Measurements from ENCODE around the gene PSAT1. TPM values are rescaled to one million over a fixed set of nuclear protein-coding genes. Genes with fewer than 3 reads are reported as not detected.

Gene PSAT1
- total and polyA plus RNA-seq, 2 of the 13 experiments (the other 11 are each of a cell fraction or from before 2014, with no cell fraction given): 135 to 229 TPM

GRCh38 chr9:78262655-78263054 lies 34.3 kb upstream of the PSAT1 start (continued):
- TF ChIP-seq ARNT2 (CRISPR knock-in tag; IDR thresholded peaks at IDR 0.05; ENCODE audit: low read depth) (no peak), PRPF4 (IDR thresholded peaks at IDR 0.05; ENCODE audit: low read depth, low read length, poor library complexity, severe bottlenecking) (no peak), ZBTB3 (CRISPR knock-in tag; IDR thresholded peaks at IDR 0.05; ENCODE audit: borderline replicate concordance, low read depth) (no peak), ZNF569 (CRISPR knock-in tag; IDR thresholded peaks at IDR 0.05; ENCODE audit: borderline replicate concordance) (no peak), NFE2L1 (CRISPR knock-in tag; IDR thresholded peaks at IDR 0.05; ENCODE audit: borderline replicate concordance) (no peak), NFIB (CRISPR knock-in tag; IDR thresholded peaks at IDR 0.05; ENCODE audit: borderline replicate concordance) (no peak), ZNF777 (CRISPR knock-in tag; IDR thresholded peaks at IDR 0.05) (no peak), CREBL2 (CRISPR knock-in tag; IDR thresholded peaks at IDR 0.05; ENCODE audit: borderline replicate concordance) (no peak), HBP1 (CRISPR knock-in tag; IDR thresholded peaks at IDR 0.05; ENCODE audit: low read depth) (no peak), ZNF570 (CRISPR knock-in tag; IDR thresholded peaks at IDR 0.05; ENCODE audit: borderline replicate concordance) (no peak)

- DNase-seq (ENCODE audit: low spot score) (no peak), FAIRE-seq (no peak), ATAC-seq (no peak)
- CTCF ChIA-PET (ENCODE audit: low intra/inter-chr PET ratio, low total read pairs): no interaction called here
- peaks cover 8 to 39% of the 10 kb centered on the region in 2 experiments; a peak in 4 of 5 replicates for H3K36me3 ChIP-seq (replicated peaks in 1 of 2; ENCODE audit: control insufficient read depth in 1 of 2, insufficient read depth in 2 of 2, low read length in 2 of 2)
- BruUV-seq (replicated peaks): no TSS peak
- no peak overlapping the region for H3K4me2 ChIP-seq (ENCODE audit: low read depth, low read length)
- in situ Hi-C loops (cut with HindIII; ENCODE audit: extremely low pct_ligation_motif_present, low pct_unique_long_range_greater_than_20kb) (loop anchor here (10.0 kb wide), 1 partner anchor 47 kb away; no protein-coding TSS in a partner anchor), intact Hi-C loops (cut with micrococcal nuclease; ENCODE audit: unreplicated experiment) (no loop called here)
- H4K20me1 ChIP-seq (ENCODE audit: insufficient read depth, low read length): no peaks in the 10 kb centered on the region
- H3K27me3 ChIP-seq (ENCODE audit: control insufficient read depth in 1 of 2, insufficient read depth in 2 of 2, low read length in 2 of 2): no peaks in the 10 kb centered on the region
- H3K27ac ChIP-seq (ENCODE audit: extremely low read length, insufficient read depth, low read length): no peak overlapping the region
- POLR2A ChIA-PET: interaction anchor here (1.1 kb wide), 1 partner anchor 29 kb away, joined by 3 read pairs; the partner anchor contains the start of gene PSAT1
- no peaks in the 10 kb centered on the region for H3K79me2 ChIP-seq (ENCODE audit: insufficient read depth, low read length)
- no peak overlapping the region for H3K9ac ChIP-seq (ENCODE audit: insufficient read depth, low read depth, low read length)
- H3K9me3 ChIP-seq (ENCODE audit: low read length): no peaks in the 10 kb centered on the region
- 98% methylated on average over 4 of the region's 4 CpGs for WGBS (ENCODE audit: low lambda C conversion rate)
- H3K4me3 ChIP-seq (replicated peaks in 1 of 3; ENCODE audit: insufficient read depth in 1 of 3, low read depth in 2 of 3, low read length in 3 of 3): no peak overlapping the region
- no peaks in the 10 kb centered on the region; the same call in 1 of the 2 replicates for H3K4me1 ChIP-seq (ENCODE audit: insufficient read depth, low read length)
- no peak for TF ChIP-seq IKZF1 (IDR thresholded peaks at IDR 0.05)
- peak; percentile 36; the same call in 1 of the 2 replicates for TF ChIP-seq CEBPB (IDR thresholded peaks at IDR 0.05; ENCODE audit: borderline replicate concordance, low read depth, low read length)
- no peak overlapping the region for H2AFZ ChIP-seq (ENCODE audit: low read length)
Measured at GRCh38 chr9:78267889-78268288, 29.0 kb upstream of the PSAT1 start.

Measured in HepG2 (cell line).